ENCODE results near the gene GNAI2.

GNAI2 gene

DNA sequence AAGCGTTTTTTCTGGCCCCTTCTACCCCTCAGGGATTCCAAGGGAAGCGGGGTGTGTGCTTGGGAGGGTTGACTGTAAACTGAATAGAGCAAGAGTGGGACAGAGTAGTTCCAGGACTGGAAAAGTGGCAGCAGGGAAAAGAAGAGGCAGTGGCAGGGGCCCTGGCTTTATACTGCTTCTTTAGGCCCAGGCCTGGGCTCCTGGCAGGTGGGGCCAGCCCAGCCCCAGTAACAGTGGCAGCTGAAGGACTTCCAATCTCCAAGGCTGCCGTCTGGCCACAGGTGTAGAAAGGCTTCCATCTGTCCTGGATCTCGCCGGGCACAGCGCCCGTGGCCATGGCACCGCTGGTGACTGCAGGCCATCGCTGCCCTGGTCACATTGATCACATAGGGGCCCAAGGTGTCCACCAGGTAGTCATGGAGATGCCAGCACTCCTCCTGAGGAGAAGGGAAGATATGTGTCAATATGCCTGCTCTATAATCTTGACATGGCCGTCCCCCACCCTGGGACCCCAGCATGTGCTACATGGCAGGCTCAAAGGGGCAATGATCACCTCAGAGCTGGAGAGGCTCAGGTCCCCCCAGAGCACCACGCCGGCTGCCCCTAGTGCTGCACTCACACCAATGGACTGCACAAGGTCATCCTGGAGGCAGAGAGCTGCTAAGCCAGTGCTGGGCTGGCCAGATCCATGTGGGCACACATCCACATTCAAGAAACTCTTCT, 57.2 kb downstream of the GNAI2 start:
- Mint-ChIP-seq H3K9me3 (ENCODE audit: low read depth) (no peaks in the 10 kb centered on the region), H3K36me3 (peaks cover 5% of the 10 kb centered on the region), H3K4me1 (ENCODE audit: low read depth) (peaks cover 24% of the 10 kb centered on the region), H3K27ac (peak overlapping the region; percentile 90), H3K27me3 (no peaks in the 10 kb centered on the region), H3K4me3 (peak overlapping the region; percentile 98)

DNA sequence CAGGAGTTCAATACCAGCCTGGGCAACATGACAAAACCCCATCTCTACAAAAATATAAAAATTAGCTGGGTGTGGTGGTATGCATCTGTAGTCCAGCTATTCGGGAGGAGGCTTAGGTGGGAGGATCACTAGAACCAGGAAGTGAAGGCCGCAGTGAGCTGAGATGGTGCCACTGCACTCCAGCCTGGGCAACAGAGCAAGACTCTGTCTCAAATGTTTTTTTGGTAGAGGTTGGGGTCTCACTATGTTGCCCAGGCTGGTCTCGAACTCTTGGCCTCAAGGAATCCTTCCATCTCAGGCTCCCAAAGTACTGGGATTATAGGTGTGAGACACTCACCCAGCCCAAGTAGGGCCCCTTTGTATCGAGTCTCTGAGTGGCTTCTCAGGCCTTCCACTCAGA, 58.1 kb downstream of the GNAI2 start:
- H3K4me3 Mint-ChIP-seq, result no peak overlapping the region
- no peaks in the 10 kb centered on the region for H3K9me3 Mint-ChIP-seq (ENCODE audit: low read depth)
- no peak overlapping the region for H3K27ac Mint-ChIP-seq
- H3K4me1 Mint-ChIP-seq (ENCODE audit: low read depth), result peaks cover 25% of the 10 kb centered on the region
- H3K27me3 Mint-ChIP-seq, result no peaks in the 10 kb centered on the region
- peaks cover 5% of the 10 kb centered on the region for H3K36me3 Mint-ChIP-seq

- H3K9me3 Mint-ChIP-seq (ENCODE audit: low read depth), result no peaks in the 10 kb centered on the region
- peaks cover 28% of the 10 kb centered on the region for H3K4me1 Mint-ChIP-seq (ENCODE audit: low read depth)
- no peaks in the 10 kb centered on the region for H3K27me3 Mint-ChIP-seq
- peaks cover 5% of the 10 kb centered on the region for H3K36me3 Mint-ChIP-seq
- no peak overlapping the region for H3K4me3 Mint-ChIP-seq
- H3K27ac Mint-ChIP-seq, result no peak overlapping the region
Measured at GRCh38 chr3:50294492-50295403, 58.7 kb downstream of the GNAI2 start.

GRCh38 chr3:50295553-50296431, 59.8 kb downstream of the GNAI2 start:
- Mint-ChIP-seq H3K36me3 (peaks cover 5% of the 10 kb centered on the region), H3K4me3 (no peak overlapping the region), H3K9me3 (ENCODE audit: low read depth) (no peaks in the 10 kb centered on the region), H3K27ac (peak overlapping the region; percentile 50), H3K27me3 (no peaks in the 10 kb centered on the region), H3K4me1 (ENCODE audit: low read depth) (peaks cover 33% of the 10 kb centered on the region)

- Mint-ChIP-seq H3K9me3 (ENCODE audit: low read depth) (no peaks in the 10 kb centered on the region), H3K27ac (no peak overlapping the region), H3K36me3 (no peaks in the 10 kb centered on the region), H3K4me3 (peak overlapping the region; percentile 25), H3K27me3 (no peaks in the 10 kb centered on the region), H3K4me1 (ENCODE audit: low read depth) (peaks cover 30% of the 10 kb centered on the region)
Measured at GRCh38 chr3:50296721-50297383, 60.8 kb downstream of the GNAI2 start.

- peaks cover 29% of the 10 kb centered on the region for H3K4me1 Mint-ChIP-seq (ENCODE audit: low read depth)
- H3K36me3 Mint-ChIP-seq, result no peaks in the 10 kb centered on the region
- no peaks in the 10 kb centered on the region for H3K9me3 Mint-ChIP-seq (ENCODE audit: low read depth)
- H3K4me3 Mint-ChIP-seq, result peak overlapping the region; percentile 97
- H3K27me3 Mint-ChIP-seq, result no peaks in the 10 kb centered on the region
- no peak overlapping the region for H3K27ac Mint-ChIP-seq
Measured at GRCh38 chr3:50297384-50297775, 61.4 kb downstream of the GNAI2 start.

DNA sequence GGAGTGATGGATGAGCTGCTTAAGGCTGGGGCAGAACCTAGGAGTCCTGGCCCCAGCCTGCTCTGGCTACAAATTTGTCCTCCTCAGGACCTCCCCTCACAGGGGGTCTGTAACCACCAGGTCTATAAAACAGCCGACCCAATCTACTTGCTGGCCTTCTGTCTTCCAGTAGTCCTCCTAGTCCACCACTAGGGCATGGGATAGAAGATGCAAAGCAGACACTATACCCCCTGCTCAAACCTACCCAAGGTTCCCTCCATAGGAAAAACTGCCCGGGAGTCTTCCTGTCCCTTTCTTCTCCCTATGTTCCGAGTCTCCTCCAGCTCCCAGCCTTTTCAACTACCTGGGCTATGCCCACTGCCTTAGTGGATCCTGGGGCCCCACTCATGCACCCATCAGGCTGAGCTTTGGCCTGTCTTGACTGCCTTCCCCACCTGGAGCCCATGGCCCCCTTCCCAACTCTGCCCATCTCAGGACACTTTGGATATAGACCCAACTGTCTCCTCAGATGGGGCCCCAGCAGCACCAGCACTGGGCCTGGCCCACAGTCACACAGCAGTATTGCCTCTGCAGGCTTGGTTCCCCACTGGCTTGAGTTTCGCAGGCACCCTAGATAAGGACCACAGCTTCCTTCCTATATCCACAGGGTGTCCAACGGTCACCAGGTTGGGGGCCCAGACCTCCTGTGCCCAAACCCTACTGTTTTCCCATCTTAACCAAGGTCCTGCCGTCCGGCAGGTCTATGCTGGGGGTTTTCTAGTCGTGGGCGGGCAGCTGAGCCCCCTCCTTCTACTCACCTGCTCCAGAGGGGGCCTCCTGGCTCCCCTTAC, 62.1 kb downstream of the GNAI2 start:
- Mint-ChIP-seq H3K4me3 (peak overlapping the region; percentile 97), H3K27me3 (no peaks in the 10 kb centered on the region), H3K27ac (peak overlapping the region; percentile 68), H3K36me3 (no peaks in the 10 kb centered on the region), H3K4me1 (ENCODE audit: low read depth) (peaks cover 23% of the 10 kb centered on the region), H3K9me3 (ENCODE audit: low read depth) (no peaks in the 10 kb centered on the region)

GRCh38 chr3:50298836-50299637, 63.0 kb downstream of the GNAI2 start, which contains the start of the genes HYAL3 and NAA80:
Gene HYAL3 (minus strand): TSS chr3:50299405. CDS start chr3:50295602, 3,803 bp downstream.
Gene NAA80 (minus strand): TSS chr3:50299405. CDS start chr3:50297463, 1,942 bp downstream.
- Mint-ChIP-seq H3K9me3 (ENCODE audit: low read depth) (no peaks in the 10 kb centered on the region), H3K27me3 (no peaks in the 10 kb centered on the region), H3K27ac (peak within 1 kb of the TSS; percentile 98), H3K4me3 (peak within 1 kb of the TSS; percentile 97), H3K4me1 (ENCODE audit: low read depth) (peaks cover 22% of the 10 kb centered on the region), H3K36me3 (no peaks in the 10 kb centered on the region)

- peak overlapping the region; percentile 98 for H3K27ac Mint-ChIP-seq
- no peaks in the 10 kb centered on the region for H3K36me3 Mint-ChIP-seq
- H3K4me1 Mint-ChIP-seq (ENCODE audit: low read depth), result peaks cover 24% of the 10 kb centered on the region
- peak overlapping the region; percentile 97 for H3K4me3 Mint-ChIP-seq
- H3K27me3 Mint-ChIP-seq, result no peaks in the 10 kb centered on the region
- no peaks in the 10 kb centered on the region for H3K9me3 Mint-ChIP-seq (ENCODE audit: low read depth)
Measured at GRCh38 chr3:50299638-50299928, 63.6 kb downstream of the GNAI2 start.

DNA sequence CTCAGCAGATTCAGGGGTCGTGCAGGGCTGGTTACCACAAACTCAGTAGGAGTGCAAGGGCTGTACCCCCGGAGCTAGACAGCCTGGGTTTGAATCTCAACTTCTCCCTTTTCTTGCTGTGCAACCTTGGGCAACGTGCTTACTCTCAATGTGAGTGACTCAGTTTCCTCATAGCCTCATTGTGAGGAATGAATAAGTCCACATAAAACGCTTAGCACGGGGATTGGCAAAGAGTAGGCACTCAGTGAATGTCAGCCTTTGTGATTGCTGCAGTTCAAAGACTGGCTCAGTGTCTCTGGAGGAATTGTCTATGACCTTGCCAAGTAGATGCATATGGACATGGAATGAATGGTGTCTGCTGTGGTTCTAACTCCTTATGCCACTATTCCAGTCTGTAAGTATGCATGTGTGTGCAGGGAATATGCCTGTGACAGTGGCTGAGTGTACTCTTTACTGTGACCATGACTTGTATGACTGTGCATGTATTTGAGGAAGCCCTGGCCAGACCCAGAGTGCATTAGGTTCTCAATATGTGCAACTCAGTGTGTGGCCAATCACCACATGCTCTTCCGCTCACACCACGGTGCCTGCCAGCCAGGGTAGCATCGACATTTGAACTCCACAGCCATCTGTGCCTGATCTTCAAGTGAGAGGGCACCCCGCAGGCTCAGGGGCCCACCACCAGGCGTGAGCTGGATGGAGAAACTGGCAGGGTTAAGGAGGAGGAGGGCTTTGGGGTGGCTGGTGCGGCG, 64.1 kb downstream of the GNAI2 start:
- Mint-ChIP-seq H3K27me3 (no peaks in the 10 kb centered on the region), H3K4me1 (ENCODE audit: low read depth) (peaks cover 26% of the 10 kb centered on the region), H3K36me3 (no peaks in the 10 kb centered on the region), H3K4me3 (peak overlapping the region; percentile 97), H3K9me3 (ENCODE audit: low read depth) (no peaks in the 10 kb centered on the region), H3K27ac (peak overlapping the region; percentile 98)

DNA sequence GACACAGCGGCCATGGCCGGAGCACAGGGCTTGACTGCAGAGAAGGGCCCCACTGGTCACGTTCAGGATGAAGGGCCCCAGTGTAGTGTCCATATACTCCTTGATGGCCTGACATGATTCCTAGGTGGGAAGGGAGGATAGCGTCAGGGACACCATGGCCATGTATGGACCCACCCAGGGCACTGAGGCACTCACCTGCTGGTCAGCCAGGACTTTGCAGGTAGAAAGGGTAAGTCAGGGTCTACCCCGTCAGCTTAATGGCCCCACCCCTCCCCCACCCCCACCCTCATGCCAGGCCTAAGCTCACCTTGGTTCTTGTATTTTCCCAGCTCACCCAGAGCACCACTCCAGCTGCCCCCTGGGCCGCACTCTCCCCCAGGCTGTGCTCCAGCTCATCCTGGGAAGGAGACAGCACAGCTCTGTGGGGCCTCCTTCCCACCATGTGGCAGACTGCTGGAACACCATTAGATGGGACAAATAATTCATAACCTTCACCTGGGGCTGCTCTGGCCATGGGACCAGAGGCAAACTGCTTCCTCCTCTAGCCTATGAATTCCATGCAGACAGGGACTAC, 64.8 kb downstream of the GNAI2 start:
- Mint-ChIP-seq H3K4me1 (ENCODE audit: low read depth) (peaks cover 26% of the 10 kb centered on the region), H3K36me3 (no peaks in the 10 kb centered on the region), H3K4me3 (peak overlapping the region; percentile 97), H3K27me3 (no peaks in the 10 kb centered on the region), H3K27ac (peak overlapping the region; percentile 98), H3K9me3 (ENCODE audit: low read depth) (no peaks in the 10 kb centered on the region)
